ENCODE data around the gene SETD1B.

Gene SETD1B

GRCh38 chr12:121796855-121797751 is 6.7 kb upstream of the SETD1B start:
- no peak for DNase-seq

GRCh38 chr12:121797937-121798786 is 5.6 kb upstream of the SETD1B start:
- DNase-seq = no peak

GRCh38 chr12:121798787-121799155 is 5.0 kb upstream of the SETD1B start:
- DNase-seq = no peak

- peak; percentile 83 for DNase-seq
These were observed 4.5 kb upstream of the SETD1B start for GRCh38 chr12:121799156-121799841.

GRCh38 chr12:121799842-121800693 is 3.7 kb upstream of the SETD1B start:
- DNase-seq = peak; percentile 93

GRCh38 chr12:121800694-121801594 is 2.9 kb upstream of the SETD1B start:
- peak; percentile 91 for DNase-seq

GRCh38 chr12:121801595-121802484 is 2.0 kb upstream of the SETD1B start:
- peak; percentile 77 for DNase-seq

- DNase-seq = no peak
These were observed 1.3 kb upstream of the SETD1B start for GRCh38 chr12:121802485-121802842.

- DNase-seq = peak; percentile 94
These were observed 738 bp upstream of the SETD1B start for GRCh38 chr12:121802843-121803698.

GRCh38 chr12:121804417-121805111 is 755 bp downstream of the SETD1B start:
- DNase-seq = peak; percentile 86

GRCh38 chr12:121805171-121806008 is 1.6 kb downstream of the SETD1B start:
- DNase-seq = no peak

- peak; percentile 71 for DNase-seq
These were observed 2.3 kb downstream of the SETD1B start for GRCh38 chr12:121806009-121806545.

GRCh38 chr12:121806546-121807423 is 3.0 kb downstream of the SETD1B start:
- DNase-seq = no peak

- no peak for DNase-seq
These were observed 4.0 kb downstream of the SETD1B start for GRCh38 chr12:121807642-121808347.

GRCh38 chr12:121808623-121809022 is 4.8 kb downstream of the SETD1B start:
- no peak for DNase-seq

GRCh38 chr12:121809712-121810116 is 5.9 kb downstream of the SETD1B start:
- no peak for DNase-seq
